ENCODE measurements around the gene ARIH1. TPM values are rescaled to one million over a fixed set of nuclear protein-coding genes. Genes with fewer than 3 reads are reported as not detected.
"Not testable (repeated sequence)": the region's sequence is repeated elsewhere in the genome, so short reads cannot be mapped to it uniquely, and the experiment has no call there.

The ARIH1 gene
- total and polyA plus RNA-seq, 4 donors = 27.2 to 165 (median 96.0) TPM

- Histone ChIP-seq H3K4me1 (ENCODE audit: control insufficient read depth in 1 of 2, insufficient read depth in 2 of 2, low read length in 2 of 2) (no peaks in the 10 kb centered on the region), H3K9me3 (ENCODE audit: control insufficient read depth, low read length) (no peaks in the 10 kb centered on the region), H3K27ac (ENCODE audit: low read depth in 1 of 2, low read length in 2 of 2) (no peak overlapping the region), H3K27me3 (ENCODE audit: control insufficient read depth in 1 of 2, insufficient read depth in 2 of 2, low read length in 1 of 2) (no peaks in the 10 kb centered on the region), H3K4me3 (ENCODE audit: low read length in 2 of 2) (no peak overlapping the region), H3K36me3 (ENCODE audit: control insufficient read depth in 1 of 2, insufficient read depth in 2 of 2, low read length in 1 of 2) (no peaks in the 10 kb centered on the region)
- 0 to 4% methylated on average over 1 of the region's 1 CpG for WGBS, 2 donors
- ATAC-seq (ENCODE audit: low FRiP score) (peak; percentile 19), DNase-seq (no peak)
- intact Hi-C loops (cut with DNase I) = no loop called here
Observed at GRCh38 chr15:72591361-72591760, 117.2 kb downstream of the ARIH1 start.

- H3K36me3 ChIP-seq (ENCODE audit: control insufficient read depth in 1 of 2, insufficient read depth in 2 of 2, low read length in 1 of 2) = no peaks in the 10 kb centered on the region
- ATAC-seq (ENCODE audit: low FRiP score) (no peak), DNase-seq (no peak)
- no peaks in the 10 kb centered on the region for H3K9me3 ChIP-seq (ENCODE audit: control insufficient read depth, low read length)
- H3K4me3 ChIP-seq (ENCODE audit: low read length in 2 of 2) = no peak overlapping the region
- 91 to 92% methylated on average over 2 of the region's 2 CpGs for WGBS, 2 donors
- H3K4me1 ChIP-seq (ENCODE audit: control insufficient read depth in 1 of 2, insufficient read depth in 2 of 2, low read length in 2 of 2) = no peaks in the 10 kb centered on the region
- peak overlapping the region in 1 of 2 donors; percentile 43 for H3K27ac ChIP-seq (ENCODE audit: low read depth in 1 of 2, low read length in 2 of 2)
- intact Hi-C loops (cut with DNase I) = no loop called here
- H3K27me3 ChIP-seq (ENCODE audit: control insufficient read depth in 1 of 2, insufficient read depth in 2 of 2, low read length in 1 of 2) = no peaks in the 10 kb centered on the region
Observed at GRCh38 chr15:72592097-72592496, 118.0 kb downstream of the ARIH1 start.

DNA sequence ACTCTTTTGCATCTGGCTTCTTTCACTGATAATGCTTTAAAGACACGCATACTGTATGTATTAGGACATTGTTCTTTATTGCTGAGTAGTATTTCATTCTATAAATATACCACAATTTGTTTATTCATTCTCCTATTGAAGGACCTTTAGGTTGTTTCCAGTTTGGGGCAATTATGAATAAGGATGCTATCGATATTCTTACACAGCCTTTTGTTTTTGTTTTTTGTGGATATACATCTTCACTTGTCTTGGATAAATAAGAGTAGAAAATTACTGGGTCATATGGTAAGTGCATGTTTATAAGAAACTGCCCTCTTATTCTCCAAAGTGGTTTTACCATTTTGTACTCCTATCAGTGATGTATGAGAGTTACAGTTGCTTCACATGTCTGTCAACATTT lies 118.5 kb downstream of the ARIH1 start:
- Histone ChIP-seq H3K4me1 (ENCODE audit: control insufficient read depth in 1 of 2, insufficient read depth in 2 of 2, low read length in 2 of 2) (no peaks in the 10 kb centered on the region), H3K27me3 (ENCODE audit: control insufficient read depth in 1 of 2, insufficient read depth in 2 of 2, low read length in 1 of 2) (no peaks in the 10 kb centered on the region), H3K36me3 (ENCODE audit: control insufficient read depth in 1 of 2, insufficient read depth in 2 of 2, low read length in 1 of 2) (no peaks in the 10 kb centered on the region), H3K9me3 (ENCODE audit: control insufficient read depth, low read length) (no peaks in the 10 kb centered on the region), H3K27ac (ENCODE audit: low read depth in 1 of 2, low read length in 2 of 2) (no peak overlapping the region), H3K4me3 (ENCODE audit: low read length in 2 of 2) (no peak overlapping the region)
- DNase-seq = no peak
- intact Hi-C loops (cut with DNase I) = no loop called here
- no peak for ATAC-seq (ENCODE audit: low FRiP score)
- 92 to 93% methylated on average over 2 of the region's 2 CpGs for WGBS, 2 donors

- H3K36me3 ChIP-seq (ENCODE audit: control insufficient read depth in 1 of 2, insufficient read depth in 2 of 2, low read length in 1 of 2) = no peaks in the 10 kb centered on the region
- no peak for ATAC-seq (ENCODE audit: low FRiP score)
- 91 to 96% methylated on average over 4 of the region's 4 CpGs for WGBS, 2 donors
- no peak for DNase-seq
- no peaks in the 10 kb centered on the region for H3K4me1 ChIP-seq (ENCODE audit: control insufficient read depth in 1 of 2, insufficient read depth in 2 of 2, low read length in 2 of 2)
- no peak overlapping the region for H3K4me3 ChIP-seq (ENCODE audit: low read length in 2 of 2)
- H3K27ac ChIP-seq (ENCODE audit: low read depth in 1 of 2, low read length in 2 of 2) = no peak overlapping the region
- no peaks in the 10 kb centered on the region for H3K27me3 ChIP-seq (ENCODE audit: control insufficient read depth in 1 of 2, insufficient read depth in 2 of 2, low read length in 1 of 2)
- no peaks in the 10 kb centered on the region for H3K9me3 ChIP-seq (ENCODE audit: control insufficient read depth, low read length)
- intact Hi-C loops (cut with DNase I) = no loop called here
Observed at GRCh38 chr15:72593838-72594237, 119.7 kb downstream of the ARIH1 start.

GRCh38 chr15:72599855-72600464 lies 125.8 kb downstream of the ARIH1 start:
- intact Hi-C loops (cut with DNase I) = loop anchor here in 1 of 2 donors (10.0 kb wide), 1 partner anchor 75 kb away; no protein-coding TSS in a partner anchor
- no peaks in the 10 kb centered on the region for H3K9me3 ChIP-seq (ENCODE audit: control insufficient read depth, low read length)
- no peak overlapping the region for H3K4me3 ChIP-seq (ENCODE audit: low read length in 2 of 2)
- 4 to 6% methylated on average over 2 of the region's 2 CpGs for WGBS, 2 donors
- no peak overlapping the region for H3K27ac ChIP-seq (ENCODE audit: low read depth in 1 of 2, low read length in 2 of 2)
- H3K4me1 ChIP-seq (ENCODE audit: control insufficient read depth in 1 of 2, insufficient read depth in 2 of 2, low read length in 2 of 2) = no peaks in the 10 kb centered on the region
- ATAC-seq (ENCODE audit: low FRiP score) = no peak
- no peak for DNase-seq
- no peaks in the 10 kb centered on the region for H3K27me3 ChIP-seq (ENCODE audit: control insufficient read depth in 1 of 2, insufficient read depth in 2 of 2, low read length in 1 of 2)
- H3K36me3 ChIP-seq (ENCODE audit: control insufficient read depth in 1 of 2, insufficient read depth in 2 of 2, low read length in 1 of 2) = no peaks in the 10 kb centered on the region

GRCh38 chr15:72604794-72605193 lies 130.7 kb downstream of the ARIH1 start:
- H3K36me3 ChIP-seq (ENCODE audit: control insufficient read depth in 1 of 2, insufficient read depth in 2 of 2, low read length in 1 of 2) = no peaks in the 10 kb centered on the region
- no peaks in the 10 kb centered on the region for H3K4me1 ChIP-seq (ENCODE audit: control insufficient read depth in 1 of 2, insufficient read depth in 2 of 2, low read length in 2 of 2)
- DNase-seq = no peak
- H3K27ac ChIP-seq (ENCODE audit: low read depth in 1 of 2, low read length in 2 of 2) = no peak overlapping the region
- intact Hi-C loops (cut with DNase I) = loop anchor here in 1 of 2 donors (10.0 kb wide), 1 partner anchor 70 kb away; no protein-coding TSS in a partner anchor
- H3K27me3 ChIP-seq (ENCODE audit: control insufficient read depth in 1 of 2, insufficient read depth in 2 of 2, low read length in 1 of 2) = no peaks in the 10 kb centered on the region
- no peak overlapping the region for H3K4me3 ChIP-seq (ENCODE audit: low read length in 2 of 2)
- 94 to 96% methylated on average over 4 of the region's 4 CpGs for WGBS, 2 donors
- no peak for ATAC-seq (ENCODE audit: low FRiP score)
- no peaks in the 10 kb centered on the region for H3K9me3 ChIP-seq (ENCODE audit: control insufficient read depth, low read length)

DNA sequence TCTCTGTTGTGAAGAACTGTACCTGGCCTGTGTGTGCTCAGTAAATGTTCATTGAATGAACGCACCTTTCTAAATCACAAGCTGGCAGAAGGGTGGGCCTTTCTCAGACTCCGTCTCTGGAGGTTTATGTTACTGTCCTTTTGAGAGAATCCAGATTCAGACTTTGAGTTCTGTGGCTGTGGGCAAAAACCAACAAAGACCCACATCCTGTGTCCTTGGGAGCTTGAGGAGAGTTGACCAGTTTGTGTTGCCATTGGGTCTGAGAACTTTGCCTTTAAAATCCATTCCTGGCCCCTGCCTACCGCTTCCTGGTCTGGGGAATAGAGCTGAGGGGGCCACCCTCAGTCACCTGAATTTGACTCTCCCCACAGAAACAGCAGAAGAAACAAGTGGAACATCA lies 134.0 kb downstream of the ARIH1 start:
- H3K9me3 ChIP-seq (ENCODE audit: control insufficient read depth, low read length); ATAC-seq (ENCODE audit: low FRiP score); H3K36me3 ChIP-seq (ENCODE audit: control insufficient read depth in 1 of 2, insufficient read depth in 2 of 2, low read length in 1 of 2); H3K4me3 ChIP-seq (ENCODE audit: low read length in 2 of 2); H3K27me3 ChIP-seq (ENCODE audit: control insufficient read depth in 1 of 2, insufficient read depth in 2 of 2, low read length in 1 of 2); H3K27ac ChIP-seq (ENCODE audit: low read depth in 1 of 2, low read length in 2 of 2); H3K4me1 ChIP-seq (ENCODE audit: control insufficient read depth in 1 of 2, insufficient read depth in 2 of 2, low read length in 2 of 2); DNase-seq: not testable (repeated sequence)
- intact Hi-C loops (cut with DNase I) = loop anchor here in 1 of 2 donors (10.0 kb wide), 1 partner anchor 67 kb away; no protein-coding TSS in a partner anchor
- WGBS, 2 donors = 94 to 97% methylated on average over 3 of the region's 3 CpGs

- 81 to 89% methylated on average over 8 of the region's 8 CpGs for WGBS, 2 donors
- Histone ChIP-seq H3K9me3 (ENCODE audit: control insufficient read depth, low read length) (no peaks in the 10 kb centered on the region), H3K4me1 (ENCODE audit: control insufficient read depth in 1 of 2, insufficient read depth in 2 of 2, low read length in 2 of 2) (no peaks in the 10 kb centered on the region), H3K4me3 (ENCODE audit: low read length in 2 of 2) (no peak overlapping the region), H3K27me3 (ENCODE audit: control insufficient read depth in 1 of 2, insufficient read depth in 2 of 2, low read length in 1 of 2) (no peaks in the 10 kb centered on the region), H3K36me3 (ENCODE audit: control insufficient read depth in 1 of 2, insufficient read depth in 2 of 2, low read length in 1 of 2) (no peaks in the 10 kb centered on the region), H3K27ac (ENCODE audit: low read depth in 1 of 2, low read length in 2 of 2) (no peak overlapping the region)
- ATAC-seq (ENCODE audit: low FRiP score) = no peak
- DNase-seq = no peak
- intact Hi-C loops (cut with DNase I) = loop anchor here in 1 of 2 donors (10.0 kb wide), 1 partner anchor 65 kb away; no protein-coding TSS in a partner anchor
Observed at GRCh38 chr15:72609862-72610261, 135.7 kb downstream of the ARIH1 start.

GRCh38 chr15:72612324-72612723 lies 138.2 kb downstream of the ARIH1 start:
- H3K27me3 ChIP-seq (ENCODE audit: control insufficient read depth in 1 of 2, insufficient read depth in 2 of 2, low read length in 1 of 2); H3K4me1 ChIP-seq (ENCODE audit: control insufficient read depth in 1 of 2, insufficient read depth in 2 of 2, low read length in 2 of 2); H3K4me3 ChIP-seq (ENCODE audit: low read length in 2 of 2); ATAC-seq (ENCODE audit: low FRiP score); DNase-seq; intact Hi-C loops (cut with DNase I); H3K27ac ChIP-seq (ENCODE audit: low read depth in 1 of 2, low read length in 2 of 2); H3K9me3 ChIP-seq (ENCODE audit: control insufficient read depth, low read length); H3K36me3 ChIP-seq (ENCODE audit: control insufficient read depth in 1 of 2, insufficient read depth in 2 of 2, low read length in 1 of 2): not testable (repeated sequence)
- WGBS, 2 donors = 91 to 92% methylated on average over 3 of the region's 3 CpGs

All from aorta (tissue), 5 donors.